Stomach (tissue), 9 donors: ENCODE measurements around the gene BTBD2. TPM values are rescaled to one million over a fixed set of nuclear protein-coding genes. Genes with fewer than 3 reads are reported as not detected.

Experiments
- DNase-seq, 2 donors: peaks; one replicate each; pipeline versions ENCODE4 v3.0.0 to v3.0.0-alpha.2; 2013 to 2019
- H3K27ac ChIP-seq, 5 donors: fragments of 200-600 bp in 4 of 5; sonication (generic) in 4 of 5; one replicate each; pipeline ENCODE4 v1.5.1; 2013 to 2019; ENCODE audit warnings: mild to moderate bottlenecking in 1 of 5, moderate library complexity in 1 of 5
- H3K27me3 ChIP-seq, 3 donors: fragments of 200-600 bp; sonication (generic); one replicate each; pipeline ENCODE4 v1.5.1; 2017 to 2019; ENCODE audit warnings: mixed run types in 1 of 3
- H3K36me3 ChIP-seq, 4 donors: fragments of 200-600 bp; sonication (generic); 1 replicate in 3 of 4; 2 replicates in 1 of 4; pipeline ENCODE4 v1.5.1; 2016 to 2019
- H3K4me1 ChIP-seq, 4 donors: fragments of 200-600 bp; sonication (generic); one replicate each; pipeline ENCODE4 v1.5.1; 2016 to 2019
- H3K4me3 ChIP-seq, 4 donors: fragments of 200-600 bp; sonication (generic) in 3 of 4; one replicate each; pipeline ENCODE4 v1.5.1; 2016 to 2019; ENCODE audit warnings: mild to moderate bottlenecking in 1 of 4
- H3K9me3 ChIP-seq, 4 donors: fragments of 200-600 bp; sonication (generic); one replicate each; pipeline ENCODE4 v1.5.1; 2016 to 2019
- EP300 ChIP-seq: sonication (generic); formaldehyde crosslinking; IDR thresholded peaks from one replicate; pipeline ENCODE4 v1.6.1; 2017; ENCODE audit warnings: antibody characterized with exemption
- POLR2A ChIP-seq, 4 donors: fragments of 450-650 bp; IDR thresholded peaks; one replicate each; pipeline ENCODE4 v1.6.1; 2016; ENCODE audit warnings: antibody characterized with exemption in 4 of 4, control low read depth in 2 of 4, mild to moderate bottlenecking in 1 of 4, moderate library complexity in 1 of 4
- POLR2AphosphoS5 ChIP-seq, 3 donors: sonication (generic); formaldehyde crosslinking; IDR thresholded peaks; one replicate each; pipeline ENCODE4 v1.6.1; 2016; ENCODE audit warnings: antibody characterized with exemption in 3 of 3
- WGBS, 5 donors: extraction: QIAGEN DNeasy Blood & Tissue Kit in 3 of 5; methylation state at CpG; one replicate each; pipeline versions ENCODE4 v1.1.5 to v1.1.7; 2013 to 2018; 5-methylcytosine and 5-hydroxymethylcytosine counted together
- intact Hi-C: fragments of 100-400 bp; cut with DNase I; formaldehyde crosslinking; loops from one replicate; pipeline ENCODE4 v1.15.1; 2023; ENCODE audit warnings: low total_unique reads
- polyA plus RNA-seq, 3 donors: library from polyadenylated mRNA; stranded (reverse); fragments of 200-250 nt; gene quantifications; one replicate each; pipeline ENCODE4 v1.2.3, GENCODE V29; 2013
- total RNA-seq, 5 donors: library from RNA; depleted of rRNA; stranded (reverse); fragments of >200 nt; gene quantifications; one replicate each; pipeline versions ENCODE4 v1.1.0 to v1.2.3, GENCODE V29; 2014 to 2016
- TF ChIP-seq, protein P1 (sequence below), 7 experiments: fragments of 450-650 bp in 4 of 7; fragments of 200-600 bp in 3 of 7; sonication (generic) in 3 of 7; IDR thresholded peaks; one replicate each; pipeline ENCODE4 v1.5.1; 2016 to 2019; ENCODE audit warnings: antibody characterized with exemption in 7 of 7, control low read depth in 2 of 7, mild to moderate bottlenecking in 1 of 7
- donor health status: healthy with polysubstance abuse.
- donor health status: Bipolar disorder and iron deficiency.
- donor health status: healthy.

Gene BTBD2
- total and polyA plus RNA-seq, 8 donors: 17.9 to 50.2 (median 37.6) TPM

DNA sequence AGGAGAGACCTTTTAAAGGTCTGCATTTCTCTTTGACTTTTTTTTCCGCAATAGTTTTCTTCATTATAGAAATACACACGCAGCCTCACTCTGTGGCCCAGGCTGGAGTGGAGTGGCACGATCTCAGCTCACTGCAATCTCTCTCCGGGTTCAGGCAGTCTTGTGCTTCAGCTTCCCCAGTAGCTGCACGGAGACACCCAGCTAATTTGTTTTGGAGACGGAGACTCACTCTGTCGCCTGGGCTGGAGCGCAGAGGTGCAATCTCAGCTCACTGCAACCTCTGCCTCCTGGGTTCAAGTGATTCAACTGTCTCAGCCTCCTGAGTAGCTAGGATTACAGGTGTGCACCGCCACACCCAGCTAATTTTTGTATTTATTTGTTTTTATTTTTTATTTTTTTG, 47.3 kb upstream of the BTBD2 start:
- Histone ChIP-seq H3K36me3 (no peaks in the 10 kb centered on the region), H3K9me3 (no peaks in the 10 kb centered on the region), H3K27ac (peak overlapping the region in 2 of 5 donors; percentile 100), H3K4me3 (no peak overlapping the region), H3K4me1 (peaks cover 55 to 76% (median 65%) of the 10 kb centered on the region in 4 donors), H3K27me3 (no peaks in the 10 kb centered on the region)
- intact Hi-C loops: no loop called here
- no peak for DNase-seq
- TF ChIP-seq POLR2AphosphoS5 (IDR thresholded peaks at IDR 0.05) (no peak), POLR2A (IDR thresholded peaks at IDR 0.05) (no peak), EP300 (no peak)
- TF ChIP-seq, protein P1, sequence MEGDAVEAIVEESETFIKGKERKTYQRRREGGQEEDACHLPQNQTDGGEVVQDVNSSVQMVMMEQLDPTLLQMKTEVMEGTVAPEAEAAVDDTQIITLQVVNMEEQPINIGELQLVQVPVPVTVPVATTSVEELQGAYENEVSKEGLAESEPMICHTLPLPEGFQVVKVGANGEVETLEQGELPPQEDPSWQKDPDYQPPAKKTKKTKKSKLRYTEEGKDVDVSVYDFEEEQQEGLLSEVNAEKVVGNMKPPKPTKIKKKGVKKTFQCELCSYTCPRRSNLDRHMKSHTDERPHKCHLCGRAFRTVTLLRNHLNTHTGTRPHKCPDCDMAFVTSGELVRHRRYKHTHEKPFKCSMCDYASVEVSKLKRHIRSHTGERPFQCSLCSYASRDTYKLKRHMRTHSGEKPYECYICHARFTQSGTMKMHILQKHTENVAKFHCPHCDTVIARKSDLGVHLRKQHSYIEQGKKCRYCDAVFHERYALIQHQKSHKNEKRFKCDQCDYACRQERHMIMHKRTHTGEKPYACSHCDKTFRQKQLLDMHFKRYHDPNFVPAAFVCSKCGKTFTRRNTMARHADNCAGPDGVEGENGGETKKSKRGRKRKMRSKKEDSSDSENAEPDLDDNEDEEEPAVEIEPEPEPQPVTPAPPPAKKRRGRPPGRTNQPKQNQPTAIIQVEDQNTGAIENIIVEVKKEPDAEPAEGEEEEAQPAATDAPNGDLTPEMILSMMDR (IDR thresholded peaks at IDR 0.05): no peak
- WGBS, 5 donors: 86 to 92% (median 89%) methylated on average over 9 of the region's 9 CpGs

GRCh38 chr19:2062389-2062729, 46.8 kb upstream of the BTBD2 start:
- no peaks in the 10 kb centered on the region for H3K9me3 ChIP-seq
- peaks cover 59 to 80% (median 68%) of the 10 kb centered on the region in 4 donors for H3K4me1 ChIP-seq
- peak overlapping the region; percentile 59 to 80 (median 62) for H3K4me3 ChIP-seq
- 62 to 66% (median 64%) methylated on average over 7 to 10 of the region's 10 CpGs for WGBS, 5 donors
- H3K27ac ChIP-seq: peak overlapping the region; percentile 92 to 100 (median 100)
- DNase-seq: no peak
- intact Hi-C loops: no loop called here
- no peaks in the 10 kb centered on the region for H3K36me3 ChIP-seq
- H3K27me3 ChIP-seq: no peaks in the 10 kb centered on the region
- no peak for TF ChIP-seq POLR2AphosphoS5 (IDR thresholded peaks at IDR 0.05)
- TF ChIP-seq EP300: no peak
- TF ChIP-seq, protein P1 (IDR thresholded peaks at IDR 0.05): no peak
- TF ChIP-seq POLR2A (IDR thresholded peaks at IDR 0.05): no peak

DNA sequence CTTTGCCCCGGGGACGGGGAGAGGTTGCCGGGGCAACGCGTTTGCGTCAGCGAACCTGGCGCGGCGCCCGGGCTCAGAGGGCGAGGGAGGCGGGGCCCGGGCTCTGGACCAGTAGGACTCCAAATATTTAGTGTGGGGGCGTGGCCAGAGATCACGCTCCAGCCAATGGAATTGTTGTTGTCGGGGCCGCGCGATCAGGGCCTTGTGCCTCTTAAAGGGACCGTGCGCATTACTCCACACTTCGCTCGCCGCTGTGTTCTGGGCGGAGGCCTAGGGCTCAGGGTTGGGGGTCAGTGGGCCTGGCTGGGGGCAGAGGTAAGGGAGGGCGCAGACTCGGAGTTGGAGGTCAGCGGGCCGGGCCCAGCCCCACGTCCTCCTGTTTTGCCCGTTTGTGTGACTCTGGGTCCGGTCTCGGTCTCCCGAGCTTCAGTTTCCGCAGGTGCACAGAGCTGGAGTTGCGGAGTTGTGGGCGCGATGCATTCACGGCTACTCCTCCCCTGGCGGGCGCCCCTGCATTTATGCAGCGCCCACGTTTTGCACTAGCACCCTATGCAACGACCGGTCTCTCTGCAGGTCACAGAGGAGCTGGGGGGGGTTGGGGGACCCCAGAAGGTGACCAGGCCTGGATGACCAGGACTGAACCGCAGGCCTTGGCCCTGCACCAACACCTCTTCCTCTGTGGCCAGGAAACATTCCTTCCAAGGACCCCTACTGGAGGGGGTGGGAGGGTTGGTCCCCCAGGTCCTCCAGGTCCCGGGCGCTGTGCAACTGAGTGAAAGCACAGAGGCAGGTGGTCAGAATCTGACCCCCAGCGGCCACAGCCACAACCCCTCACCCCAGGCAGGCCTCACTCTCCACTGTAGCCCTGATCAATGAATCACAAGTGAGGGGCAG, 46.2 kb upstream of the BTBD2 start:
- DNase-seq: peak; percentile 99 to 100
- TF ChIP-seq POLR2A (IDR thresholded peaks at IDR 0.05) (peak in 1 of 4 donors; percentile 10), EP300 (no peak), POLR2AphosphoS5 (IDR thresholded peaks at IDR 0.05) (peak in 2 of 3 donors; percentile 48)
- TF ChIP-seq, protein P1 (IDR thresholded peaks at IDR 0.05): no peak
- Histone ChIP-seq H3K36me3 (no peaks in the 10 kb centered on the region), H3K4me3 (peak overlapping the region; percentile 59 to 80 (median 62)), H3K27me3 (no peaks in the 10 kb centered on the region), H3K4me1 (peaks cover 65 to 86% (median 75%) of the 10 kb centered on the region in 4 donors), H3K27ac (peak overlapping the region; percentile 99 to 100 (median 100)), H3K9me3 (no peaks in the 10 kb centered on the region)
- 1 to 2% (median 2%) methylated on average over 25 to 50 of the region's 50 CpGs for WGBS, 5 donors
- intact Hi-C loops: no loop called here

DNA sequence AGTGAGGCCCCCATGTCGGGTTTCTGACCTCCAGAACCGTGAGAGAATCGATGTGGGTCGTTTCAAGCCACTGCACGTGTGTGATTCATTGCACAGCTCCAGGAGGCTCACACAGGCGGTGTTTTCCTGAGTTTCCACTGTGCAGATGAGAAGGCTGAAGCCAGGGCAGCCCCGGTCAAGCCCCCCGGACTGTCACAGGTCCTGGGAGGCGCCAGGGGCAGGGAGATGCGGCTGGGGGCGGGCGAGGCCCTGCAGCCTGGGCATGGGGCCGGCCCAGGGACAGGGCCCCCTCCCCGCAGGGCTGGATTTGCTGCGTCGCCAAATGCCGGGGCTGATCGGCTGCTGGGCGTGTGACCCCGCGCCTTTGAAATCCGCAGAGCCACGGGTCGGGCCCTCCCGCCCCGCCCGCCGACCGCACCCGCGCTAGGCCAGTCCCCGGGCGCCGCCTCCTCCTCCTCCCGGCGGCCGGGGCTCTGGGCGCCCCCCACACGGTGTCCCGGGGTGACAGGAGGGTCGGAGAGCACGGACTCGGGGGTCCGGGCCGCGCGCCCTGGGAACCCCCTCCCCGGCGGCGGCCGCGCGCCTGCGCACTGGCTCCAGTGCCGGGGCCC, 45.5 kb upstream of the BTBD2 start:
- WGBS, 5 donors: 0 to 1% (median 0%) methylated on average over 10 to 55 of the region's 55 CpGs
- TF ChIP-seq POLR2A (IDR thresholded peaks at IDR 0.05): no peak
- TF ChIP-seq POLR2AphosphoS5 (IDR thresholded peaks at IDR 0.05): peak in 2 of 3 donors; percentile 85 to 86
- TF ChIP-seq EP300: no peak
- TF ChIP-seq, protein P1 (IDR thresholded peaks at IDR 0.05): no peak
- H3K4me1 ChIP-seq: peaks cover 73 to 91% (median 82%) of the 10 kb centered on the region in 4 donors
- no peaks in the 10 kb centered on the region for H3K27me3 ChIP-seq
- H3K36me3 ChIP-seq: no peaks in the 10 kb centered on the region
- H3K4me3 ChIP-seq: peak overlapping the region; percentile 59 to 80 (median 62)
- H3K27ac ChIP-seq: peak overlapping the region; percentile 99 to 100 (median 100)
- intact Hi-C loops: no loop called here
- H3K9me3 ChIP-seq: no peaks in the 10 kb centered on the region
- DNase-seq: peak; percentile 71 to 91
